HG03442 (cell line): ENCODE data around the gene ROR2.
"Not testable (repeated sequence)": the region's sequence is repeated elsewhere in the genome, so short reads cannot be mapped to it uniquely, and the experiment has no call there.

Source experiments
- ATAC-seq: cut with Tn5 transposase; IDR thresholded peaks from one replicate; pipeline ENCODE4 v1.9.1; 2021; ENCODE audit warnings: mild to moderate bottlenecking, moderate library complexity; ENCODE audit not compliant: unreplicated experiment

Gene ROR2

GRCh38 chr9:91949946-91950664 is at the start of gene ROR2:
ROR2 (minus strand) TSS chr9:91950228.
- no peak for ATAC-seq

- no peak for ATAC-seq
Observed at GRCh38 chr9:91995000-91995655, 45.1 kb upstream of the ROR2 start.

- ATAC-seq: no peak
Observed at GRCh38 chr9:91994422-91994821, 44.4 kb upstream of the ROR2 start.

GRCh38 chr9:91992461-91993041 is 42.5 kb upstream of the ROR2 start:
- no peak for ATAC-seq

GRCh38 chr9:91991721-91992341 is 41.8 kb upstream of the ROR2 start:
- ATAC-seq: no peak

GRCh38 chr9:91986248-91986647 is 36.2 kb upstream of the ROR2 start:
- ATAC-seq: no peak

- no peak for ATAC-seq
Observed at GRCh38 chr9:91985692-91986091, 35.7 kb upstream of the ROR2 start.

- ATAC-seq: no peak
Observed at GRCh38 chr9:91978740-91979414, 28.8 kb upstream of the ROR2 start.

- ATAC-seq: not testable (repeated sequence)
Observed at GRCh38 chr9:91975254-91975653, 25.2 kb upstream of the ROR2 start.

- ATAC-seq: no peak
Observed at GRCh38 chr9:91972711-91973110, 22.7 kb upstream of the ROR2 start.

- no peak for ATAC-seq
Observed at GRCh38 chr9:91972076-91972626, 22.1 kb upstream of the ROR2 start.

- no peak for ATAC-seq
Observed at GRCh38 chr9:91967259-91967658, 17.2 kb upstream of the ROR2 start.

- no peak for ATAC-seq
Observed at GRCh38 chr9:91966503-91966902, 16.5 kb upstream of the ROR2 start.

- no peak for ATAC-seq
Observed at GRCh38 chr9:91963711-91964240, 13.7 kb upstream of the ROR2 start.

- ATAC-seq: no peak
Observed at GRCh38 chr9:91960367-91960766, 10.3 kb upstream of the ROR2 start.

GRCh38 chr9:91958174-91958573 is 8.1 kb upstream of the ROR2 start:
- no peak for ATAC-seq

- ATAC-seq: no peak
Observed at GRCh38 chr9:91954841-91955471, 4.9 kb upstream of the ROR2 start.

GRCh38 chr9:91953718-91954117 is 3.7 kb upstream of the ROR2 start:
- ATAC-seq: no peak

- no peak for ATAC-seq
Observed at GRCh38 chr9:91951944-91952520, 2.0 kb upstream of the ROR2 start.

- no peak for ATAC-seq
Observed at GRCh38 chr9:91949392-91949945, 559 bp downstream of the ROR2 start.
